RWPE2 (cell line): ENCODE data around the gene SPPL2B.

Experiments used
- ATAC-seq: fragments of 200-7000 bp; cut with Tn5 transposase; 3 replicates; pipeline ENCODE4 v1.9.1; 2021; ENCODE audit warnings: low read depth
- DNase-seq: peaks from one replicate; pipeline ENCODE4 v3.0.0-alpha.2; 2020; ENCODE audit warnings: low spot score
- H3K27ac ChIP-seq: fragments of 450-650 bp; 2 replicates; pipeline ENCODE4 v1.5.1; 2017; ENCODE audit warnings: mild to moderate bottlenecking; ENCODE audit not compliant: poor library complexity, severe bottlenecking
- H3K27me3 ChIP-seq: fragments of 250-450 bp; sonication (Bioruptor Pico); 2 replicates; pipeline ENCODE4 v1.5.1; 2021; ENCODE audit warnings: mild to moderate bottlenecking, moderate library complexity; ENCODE audit not compliant: insufficient read depth, poor library complexity, severe bottlenecking
- H3K36me3 ChIP-seq: fragments of 250-450 bp; sonication (Bioruptor Pico); 2 replicates; pipeline ENCODE4 v1.5.1; 2020; ENCODE audit warnings: low read depth, mild to moderate bottlenecking, moderate library complexity
- H3K4me1 ChIP-seq: fragments of 250-450 bp; sonication (Bioruptor Pico); 2 replicates; pipeline ENCODE4 v1.5.1; 2021; ENCODE audit warnings: mild to moderate bottlenecking, moderate library complexity; ENCODE audit not compliant: insufficient read depth, poor library complexity, severe bottlenecking
- H3K4me3 ChIP-seq: fragments of 250-450 bp; sonication (Bioruptor Pico); 2 replicates; pipeline ENCODE4 v1.5.1; 2021; ENCODE audit warnings: mild to moderate bottlenecking, moderate library complexity; ENCODE audit not compliant: severe bottlenecking
- H3K9me3 ChIP-seq: fragments of 250-450 bp; sonication (Bioruptor Pico); 2 replicates; pipeline ENCODE4 v1.5.1; 2021; ENCODE audit warnings: mild to moderate bottlenecking, moderate library complexity; ENCODE audit not compliant: severe bottlenecking
- CTCF ChIP-seq: fragments of 450-650 bp; IDR thresholded peaks from one replicate; pipeline ENCODE4 v1.5.1; 2017; ENCODE audit warnings: mild to moderate bottlenecking, moderate library complexity; ENCODE audit not compliant: poor library complexity, severe bottlenecking

The SPPL2B gene

GRCh38 chr19:2303211-2303798 is 25.2 kb upstream of the SPPL2B start:
- Histone ChIP-seq H3K27ac (no peak overlapping the region), H3K4me3 (no peak overlapping the region), H3K9me3 (no peaks in the 10 kb centered on the region), H3K4me1 (no peaks in the 10 kb centered on the region), H3K27me3 (peaks cover 6% of the 10 kb centered on the region), H3K36me3 (no peaks in the 10 kb centered on the region)
- TF ChIP-seq CTCF = no peak
- ATAC-seq (no peak), DNase-seq (no peak)

- DNase-seq (no peak), ATAC-seq (no peak)
- Histone ChIP-seq H3K27me3 (peaks cover 6% of the 10 kb centered on the region), H3K36me3 (no peaks in the 10 kb centered on the region), H3K9me3 (no peaks in the 10 kb centered on the region), H3K4me1 (no peaks in the 10 kb centered on the region), H3K4me3 (no peak overlapping the region), H3K27ac (no peak overlapping the region)
- no peak for TF ChIP-seq CTCF
These were observed 22.8 kb upstream of the SPPL2B start for GRCh38 chr19:2305452-2306280.

GRCh38 chr19:2306281-2306806 is 22.1 kb upstream of the SPPL2B start:
- no peak overlapping the region for H3K27ac ChIP-seq
- ATAC-seq (no peak), DNase-seq (no peak)
- no peaks in the 10 kb centered on the region for H3K4me1 ChIP-seq
- no peaks in the 10 kb centered on the region for H3K9me3 ChIP-seq
- no peak for TF ChIP-seq CTCF
- H3K36me3 ChIP-seq = no peaks in the 10 kb centered on the region
- H3K27me3 ChIP-seq = peaks cover 6% of the 10 kb centered on the region
- H3K4me3 ChIP-seq = no peak overlapping the region

- H3K4me3 ChIP-seq = no peak overlapping the region
- ATAC-seq (no peak), DNase-seq (no peak)
- no peaks in the 10 kb centered on the region for H3K4me1 ChIP-seq
- no peak for TF ChIP-seq CTCF
- H3K36me3 ChIP-seq = no peaks in the 10 kb centered on the region
- no peaks in the 10 kb centered on the region for H3K9me3 ChIP-seq
- peaks cover 6% of the 10 kb centered on the region for H3K27me3 ChIP-seq
- H3K27ac ChIP-seq = no peak overlapping the region
These were observed 21.5 kb upstream of the SPPL2B start for GRCh38 chr19:2306971-2307370.
